CD4-positive, alpha-beta T cell treated with Interleukin-17A for 4 hours (primary cell): ENCODE data around the gene R3HDM2.
"Not testable (repeated sequence)": the region's sequence is repeated elsewhere in the genome, so short reads cannot be mapped to it uniquely, and the experiment has no call there.

Source experiments
- DNase-seq: peaks from one replicate; pipeline ENCODE4 v3.0.0-alpha.2; 2020; ENCODE audit warnings: mixed read lengths

Gene R3HDM2

DNA sequence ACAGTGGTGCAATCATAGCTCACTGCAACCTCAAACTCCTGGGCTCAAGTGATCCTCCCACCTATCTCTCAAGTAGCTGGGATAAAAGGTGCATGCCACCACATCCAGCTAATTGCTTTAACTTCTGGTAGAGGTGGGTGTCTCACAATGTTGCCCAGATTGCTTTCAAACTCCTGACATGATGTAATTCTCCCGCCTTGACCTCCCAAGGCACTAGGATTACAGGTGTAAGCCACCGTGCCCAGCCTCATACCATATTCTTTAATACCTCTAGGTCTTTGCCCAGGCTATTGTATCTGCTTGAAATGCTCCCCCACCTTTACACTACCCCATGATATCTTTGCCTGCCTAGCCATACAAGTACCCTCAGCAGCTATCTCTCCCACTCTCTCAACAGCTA is 11.3 kb downstream of the R3HDM2 start:
- no peak for DNase-seq

DNA sequence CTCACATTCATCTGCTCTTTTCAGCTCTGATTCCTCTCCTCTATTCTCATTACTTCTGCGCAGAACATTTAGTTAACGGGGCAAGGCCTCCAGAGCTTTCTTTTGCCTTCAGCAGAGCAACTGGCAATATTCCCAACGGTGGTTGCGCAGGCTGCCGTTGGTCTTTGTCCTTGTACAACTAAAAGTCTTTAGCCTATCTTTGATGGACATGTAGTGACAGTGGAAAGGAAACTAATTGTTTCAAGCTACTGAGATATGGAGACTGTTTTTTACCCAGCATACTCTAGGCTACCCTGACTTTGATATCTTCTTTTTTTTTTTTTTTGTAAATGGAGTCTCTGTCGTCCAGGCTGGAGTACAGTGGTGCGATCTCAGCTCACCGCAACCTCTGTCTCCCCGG is 12.6 kb downstream of the R3HDM2 start:
- DNase-seq: no peak

DNA sequence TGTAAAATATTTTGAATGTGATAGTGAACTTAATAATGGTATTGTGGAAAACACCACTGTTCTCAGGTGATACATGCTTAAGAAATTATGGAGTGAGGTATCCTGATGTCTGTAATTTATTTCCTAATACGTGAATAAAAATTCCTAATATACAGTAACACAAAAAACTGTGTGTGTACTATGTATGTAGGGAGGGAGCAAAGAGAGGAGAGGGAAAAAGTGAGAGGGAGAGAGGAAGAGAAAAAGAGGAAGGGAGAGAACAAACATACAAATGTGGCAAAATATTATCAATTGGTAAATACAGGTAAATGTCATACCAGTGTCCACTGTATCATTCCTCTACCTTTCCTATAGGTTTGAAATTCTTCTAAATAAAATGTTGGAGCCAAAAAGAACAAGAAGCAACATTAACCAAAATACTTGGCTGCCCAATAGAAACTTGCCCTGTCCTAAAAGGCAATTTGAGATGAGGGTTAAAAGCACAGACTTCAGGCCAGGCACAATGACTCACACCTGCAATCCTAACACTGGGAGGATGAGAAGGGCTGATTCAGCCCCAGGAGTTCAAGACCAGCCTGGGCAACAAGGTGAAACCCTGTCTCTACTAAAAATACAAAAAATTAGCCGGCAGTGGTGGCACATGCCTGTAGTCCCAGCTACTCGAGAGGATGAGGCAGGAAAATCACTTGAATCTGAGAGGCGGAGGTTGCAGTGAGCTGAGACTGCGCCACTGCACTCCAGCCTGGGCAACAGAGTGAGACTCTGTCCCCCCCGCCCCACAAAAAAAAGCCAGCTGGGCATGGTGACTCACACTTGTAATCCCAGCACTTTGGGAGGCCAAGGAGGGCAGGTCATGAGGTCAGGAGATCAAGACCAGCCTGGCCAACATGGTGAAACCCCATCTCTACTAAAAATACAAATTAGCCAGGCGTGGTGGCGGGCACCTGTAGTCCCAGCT is 14.5 kb downstream of the R3HDM2 start:
- no peak for DNase-seq

DNA sequence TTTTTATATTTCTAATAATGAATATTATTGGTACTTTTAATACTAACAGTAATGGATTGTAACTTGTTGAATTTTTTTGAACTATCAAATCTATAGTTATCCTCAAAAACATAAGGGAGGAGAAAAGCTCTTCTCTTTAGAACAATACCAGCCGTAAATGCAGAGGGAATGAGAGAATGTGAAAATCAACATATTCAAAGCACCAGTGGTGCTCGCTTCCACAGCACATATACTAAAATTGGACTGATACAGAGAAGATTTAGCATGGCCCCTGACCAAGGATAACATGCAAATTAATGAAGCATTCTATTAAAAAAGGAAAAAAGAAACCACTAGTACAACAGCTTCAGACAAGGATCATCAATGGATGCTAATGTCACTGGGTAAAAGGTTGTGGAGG is 15.8 kb downstream of the R3HDM2 start:
- no peak for DNase-seq

DNA sequence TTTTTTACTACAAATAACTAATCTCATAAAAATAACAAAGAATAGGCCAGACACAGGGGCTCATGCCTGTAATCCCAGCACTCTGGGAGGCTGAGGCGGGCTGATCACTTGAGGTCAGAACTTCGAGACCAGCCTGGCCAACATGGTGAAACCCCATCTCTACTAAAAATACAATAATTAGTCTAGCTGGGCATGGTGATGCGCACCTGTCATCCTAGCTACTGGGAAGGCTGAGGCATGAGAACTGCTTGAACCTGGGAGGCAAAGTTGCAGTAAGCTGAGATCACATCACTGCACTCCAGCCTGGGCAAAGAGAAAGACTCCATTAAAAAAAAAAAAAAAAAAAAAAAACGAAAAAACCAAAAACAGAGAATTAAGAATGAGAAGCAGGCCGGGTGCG is 16.7 kb downstream of the R3HDM2 start:
- DNase-seq: not testable (repeated sequence)

DNA sequence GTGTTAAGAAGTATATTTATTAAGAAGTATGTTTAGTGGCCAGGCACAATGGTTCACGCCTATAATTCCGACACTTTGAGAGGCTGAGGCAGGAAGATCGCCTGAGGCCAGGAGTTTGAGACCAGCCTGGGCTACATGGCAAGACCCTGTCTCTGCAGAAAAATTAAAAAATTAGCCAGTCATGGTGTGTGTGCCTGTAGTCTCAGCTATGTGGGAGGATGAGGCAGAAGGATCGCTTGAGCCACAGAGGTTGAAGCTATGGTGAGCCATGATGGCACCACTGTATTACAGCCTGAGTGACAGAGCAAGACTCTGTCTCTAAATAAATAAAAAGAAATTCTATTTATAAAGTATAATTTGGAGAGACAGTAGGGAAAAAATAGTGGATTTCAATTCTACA is 20.3 kb downstream of the R3HDM2 start:
- DNase-seq: no peak

DNA sequence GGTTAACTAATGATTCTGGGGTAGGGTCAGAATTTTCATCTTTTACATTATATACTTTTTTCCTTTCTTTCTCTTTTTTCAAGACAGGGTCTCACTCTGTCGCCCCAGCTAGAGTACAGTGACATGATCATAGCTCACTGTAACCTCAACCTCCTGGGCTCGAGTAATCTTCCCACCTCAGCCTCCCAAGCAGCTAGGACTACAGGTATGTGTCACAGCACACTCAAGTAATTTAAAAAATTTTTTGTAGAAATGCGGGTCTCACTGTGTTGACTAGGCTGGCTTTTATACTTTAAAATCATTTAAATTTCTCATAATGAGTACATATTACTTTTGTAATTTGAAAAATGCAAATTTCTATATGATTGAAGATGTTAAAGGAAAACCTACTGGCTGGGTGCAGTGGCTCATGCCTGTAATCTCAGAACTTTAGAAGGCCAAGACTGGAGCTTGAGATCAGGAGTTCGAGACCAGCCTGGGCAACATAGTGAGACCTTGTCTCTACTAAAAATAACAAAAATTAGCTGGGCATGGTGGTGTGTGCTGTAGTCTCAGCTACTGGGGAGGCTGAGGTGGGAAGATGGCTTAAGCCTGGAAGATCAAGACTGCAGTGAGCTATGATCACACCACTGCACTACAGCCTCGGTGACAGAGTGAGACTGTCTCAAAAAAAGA is 25.7 kb downstream of the R3HDM2 start:
- DNase-seq: no peak

- not testable (repeated sequence) for DNase-seq
Measured at GRCh38 chr12:57402156-57402555, 28.7 kb downstream of the R3HDM2 start.

DNA sequence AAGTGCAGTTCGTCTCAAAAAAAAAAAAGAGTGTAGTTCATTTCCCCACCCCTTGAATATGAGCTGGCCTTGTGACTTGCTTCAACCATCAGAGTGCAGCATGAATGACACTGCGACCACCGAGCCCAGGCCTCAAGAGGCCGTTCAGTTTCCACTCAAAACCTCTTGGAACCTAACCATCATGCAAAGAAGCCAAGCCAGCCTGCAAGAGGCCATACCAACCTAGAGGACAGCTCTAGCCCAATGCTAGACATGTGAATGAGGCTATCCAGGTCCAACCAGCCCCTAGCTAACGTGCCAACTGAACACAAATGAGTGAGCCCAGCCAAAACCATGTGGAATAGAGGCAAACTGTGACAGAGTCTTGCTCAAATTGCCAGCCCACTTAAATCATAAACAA is 29.7 kb downstream of the R3HDM2 start:
- no peak for DNase-seq

DNA sequence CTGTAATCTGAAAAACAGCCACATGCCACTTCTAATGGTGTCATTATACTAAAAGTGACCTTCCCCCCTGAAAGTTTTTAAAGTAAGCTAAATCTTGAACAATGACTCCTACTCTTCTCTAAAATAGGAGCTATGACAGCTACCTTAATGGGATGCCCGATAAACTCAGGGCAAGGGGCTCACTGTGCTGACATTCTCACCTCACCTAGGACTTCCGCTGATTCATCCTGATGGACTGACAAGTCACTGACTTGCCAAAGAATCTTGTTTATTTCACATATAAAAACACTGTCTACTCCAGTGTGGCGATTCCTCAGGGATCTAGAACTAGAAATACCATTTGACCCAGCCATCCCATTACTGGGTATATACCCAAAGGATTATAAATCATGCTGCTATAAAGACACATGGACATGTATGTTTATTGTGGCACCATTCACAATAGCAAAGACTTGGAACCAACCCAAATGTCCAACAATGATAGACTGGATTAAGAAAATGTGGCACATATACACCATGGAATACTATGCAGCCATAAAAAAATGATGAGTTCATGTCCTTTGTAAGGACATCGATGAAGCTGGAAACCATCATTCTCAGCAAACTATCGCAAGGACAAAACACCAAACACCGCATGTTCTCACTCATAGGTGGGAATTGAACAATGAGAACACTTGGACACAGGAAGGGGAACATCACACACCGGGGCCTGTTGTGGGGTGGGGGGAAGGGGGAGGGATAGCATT is 31.0 kb downstream of the R3HDM2 start:
- DNase-seq: not testable (repeated sequence)

DNA sequence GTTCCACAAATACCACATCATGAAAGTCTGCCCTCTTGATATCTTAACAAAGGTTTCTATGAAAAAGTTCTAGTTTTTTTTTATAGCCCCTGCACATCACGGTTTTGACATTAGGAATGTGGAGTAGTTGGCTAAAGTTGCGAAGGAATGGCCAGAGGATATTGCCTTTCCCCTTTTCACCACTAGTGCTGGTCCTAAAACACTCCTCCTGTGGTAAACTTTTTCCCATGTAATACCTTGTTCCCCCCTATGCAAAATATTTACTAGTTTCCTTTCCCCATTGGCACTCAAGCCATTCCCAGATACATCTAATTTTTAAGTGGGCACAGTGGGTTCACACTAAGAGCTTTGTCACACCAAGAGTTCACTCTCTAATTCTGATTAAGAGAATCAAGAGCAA is 33.4 kb downstream of the R3HDM2 start:
- DNase-seq: no peak

GRCh38 chr12:57395121-57395520 is 35.7 kb downstream of the R3HDM2 start:
- no peak for DNase-seq

DNA sequence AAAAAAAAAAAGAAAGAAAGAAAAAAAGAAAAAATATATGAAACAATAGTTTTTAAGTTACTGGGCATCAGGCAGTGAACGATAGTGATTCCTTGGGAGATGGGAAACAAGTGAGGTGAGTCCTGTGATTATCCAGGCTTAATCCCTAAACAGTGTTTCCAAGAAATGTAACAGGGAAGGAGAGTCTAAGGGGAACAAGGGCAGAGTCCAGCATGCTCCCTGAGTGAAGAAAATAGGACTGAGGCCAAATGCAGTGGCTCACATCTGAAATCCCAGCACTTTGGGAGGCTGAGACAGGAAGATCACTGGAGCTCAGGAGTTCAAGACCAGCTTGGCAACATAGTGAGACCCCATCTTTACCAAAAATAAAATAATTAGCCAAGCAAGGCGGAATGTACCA is 40.7 kb downstream of the R3HDM2 start:
- DNase-seq: no peak

DNA sequence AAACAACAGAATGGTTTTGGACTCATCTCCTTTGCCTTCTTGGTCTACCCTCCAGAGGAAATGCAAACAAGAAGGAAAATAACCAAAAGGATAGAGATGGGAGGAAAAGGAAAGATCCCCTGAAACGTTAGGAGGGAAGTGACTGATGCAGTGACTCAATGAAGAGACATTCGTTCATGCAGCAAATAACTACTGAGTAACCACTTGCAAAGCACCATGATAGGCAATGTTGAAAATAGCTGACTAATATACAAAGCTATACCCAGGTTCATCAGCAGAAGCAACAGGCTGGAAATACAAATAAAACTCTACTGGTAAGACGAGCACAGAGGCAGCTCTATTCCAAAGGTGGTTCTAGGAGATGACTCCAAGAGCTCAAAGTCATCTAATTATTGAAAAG is 41.8 kb downstream of the R3HDM2 start:
- DNase-seq: no peak

GRCh38 chr12:57388425-57388824 is 42.4 kb downstream of the R3HDM2 start:
- DNase-seq: no peak

- no peak for DNase-seq
Measured at GRCh38 chr12:57386187-57386720, 44.6 kb downstream of the R3HDM2 start.

DNA sequence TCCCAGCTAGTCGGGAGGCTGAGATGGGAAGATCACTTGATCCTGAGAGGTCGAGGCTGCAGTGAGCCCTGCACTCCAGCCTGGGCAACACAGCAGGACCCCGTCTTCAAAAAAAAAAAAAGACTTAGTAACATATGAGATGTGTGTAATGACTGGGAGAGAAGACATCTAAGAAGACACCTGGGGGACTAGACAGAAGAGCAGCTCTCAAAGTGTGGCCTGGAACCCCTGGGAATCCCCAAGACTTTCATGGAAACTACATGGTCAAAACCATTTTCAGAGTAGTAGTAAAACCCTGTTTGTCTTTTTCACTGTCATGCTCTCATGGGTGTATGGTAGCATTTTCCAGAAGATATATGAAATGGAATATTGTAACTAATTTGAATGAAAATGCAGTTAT is 45.3 kb downstream of the R3HDM2 start:
- DNase-seq: no peak

GRCh38 chr12:57384478-57384877 is 46.4 kb downstream of the R3HDM2 start:
- DNase-seq: no peak

DNA sequence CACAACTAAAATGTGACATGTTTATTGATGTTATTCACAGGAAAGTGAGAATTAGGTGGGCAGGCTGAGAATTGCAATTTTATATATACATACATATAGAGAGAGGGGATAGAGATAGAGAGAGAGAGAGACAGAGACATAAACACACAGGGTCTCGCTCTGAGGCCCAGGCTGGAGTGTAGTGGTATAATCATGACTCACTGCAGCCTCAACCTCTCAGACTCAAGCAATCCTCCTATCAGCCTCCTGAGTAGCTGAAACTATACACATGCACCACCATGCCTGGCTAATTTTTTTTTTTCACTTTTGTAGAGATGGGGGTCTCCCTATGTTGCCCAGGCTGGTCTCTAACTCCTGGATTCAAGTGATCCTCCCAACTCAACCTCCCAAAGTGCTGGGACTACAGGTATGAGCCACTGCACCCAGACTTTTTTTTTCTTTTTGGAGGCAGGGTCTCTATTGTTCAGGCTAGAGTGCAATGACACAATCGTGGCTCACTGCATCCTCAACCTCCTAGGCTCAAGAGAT is 49.1 kb downstream of the R3HDM2 start:
- no peak for DNase-seq

- no peak for DNase-seq
Measured at GRCh38 chr12:57380300-57380699, 50.5 kb downstream of the R3HDM2 start.

DNA sequence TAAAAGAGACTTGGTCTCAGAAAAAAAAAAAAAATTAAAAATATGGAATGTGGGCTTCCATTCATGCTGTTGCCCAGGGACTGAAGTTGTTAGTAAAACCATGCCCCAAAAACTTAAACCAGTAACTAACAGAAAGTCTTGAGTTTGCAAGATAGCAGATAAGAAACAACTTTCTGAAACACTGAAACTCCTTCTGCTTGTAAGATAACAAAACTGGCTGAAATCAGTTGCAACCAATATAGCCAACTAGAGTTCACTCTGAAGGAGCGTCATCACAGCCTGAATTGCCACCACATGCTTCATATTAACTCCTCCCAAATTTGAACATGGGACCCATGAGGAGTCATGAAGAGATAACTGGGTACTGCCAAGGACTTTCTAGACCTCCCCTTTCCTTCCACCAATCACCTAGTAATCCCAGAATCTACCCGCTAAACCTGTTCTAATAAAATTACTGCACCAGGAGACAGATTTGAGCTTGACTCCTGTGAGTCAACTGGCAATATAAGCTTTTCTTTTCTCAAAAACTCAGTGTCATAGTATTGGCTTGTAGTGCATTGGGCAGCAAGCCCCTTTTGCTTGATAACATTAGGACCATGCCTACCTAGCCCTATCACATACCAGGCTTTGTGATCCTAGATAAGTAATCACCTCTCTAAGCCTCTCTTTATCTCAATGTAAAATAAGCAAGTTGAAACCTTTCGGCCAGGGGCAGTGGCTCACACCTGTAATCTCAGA is 53.6 kb downstream of the R3HDM2 start:
- no peak for DNase-seq

DNA sequence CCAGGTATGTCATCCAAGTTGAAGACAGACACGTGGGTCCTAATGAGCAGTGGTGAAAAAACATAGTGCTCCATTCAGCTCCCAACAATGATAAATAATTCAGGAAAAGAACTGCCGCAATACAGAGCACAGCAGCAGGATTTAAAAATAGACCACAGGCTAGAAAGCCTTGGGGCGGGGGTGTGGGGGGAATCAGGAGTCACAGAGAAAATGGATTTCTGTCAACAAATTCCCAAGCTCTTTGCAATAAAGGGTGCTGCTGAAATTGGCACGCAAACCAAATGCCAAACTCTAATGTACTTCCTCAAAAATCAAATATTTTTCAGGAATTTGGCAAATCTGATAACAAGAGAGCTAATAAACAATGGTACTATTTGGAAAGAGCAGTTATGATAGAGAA is 58.6 kb downstream of the R3HDM2 start:
- no peak for DNase-seq
